ENCODE measurements around the gene ZNF474.

Gene ZNF474

GRCh38 chr5:122164070-122164435, 34.7 kb downstream of the ZNF474 start:
- no peaks in the 10 kb centered on the region for H3K9me3 ChIP-seq (ENCODE audit: insufficient read depth, low read length)
- no peaks in the 10 kb centered on the region for H3K4me1 ChIP-seq (ENCODE audit: low read length)
- H3K9ac ChIP-seq (ENCODE audit: low read length) = no peak overlapping the region
- no peak overlapping the region for H3K4me2 ChIP-seq (ENCODE audit: low read length)
- no peak overlapping the region for H2AFZ ChIP-seq (ENCODE audit: low read depth, low read length)
- no peak for TF ChIP-seq EZH2phosphoT487 (IDR thresholded peaks at IDR 0.05; ENCODE audit: low read depth)
- TF ChIP-seq, protein P1, sequence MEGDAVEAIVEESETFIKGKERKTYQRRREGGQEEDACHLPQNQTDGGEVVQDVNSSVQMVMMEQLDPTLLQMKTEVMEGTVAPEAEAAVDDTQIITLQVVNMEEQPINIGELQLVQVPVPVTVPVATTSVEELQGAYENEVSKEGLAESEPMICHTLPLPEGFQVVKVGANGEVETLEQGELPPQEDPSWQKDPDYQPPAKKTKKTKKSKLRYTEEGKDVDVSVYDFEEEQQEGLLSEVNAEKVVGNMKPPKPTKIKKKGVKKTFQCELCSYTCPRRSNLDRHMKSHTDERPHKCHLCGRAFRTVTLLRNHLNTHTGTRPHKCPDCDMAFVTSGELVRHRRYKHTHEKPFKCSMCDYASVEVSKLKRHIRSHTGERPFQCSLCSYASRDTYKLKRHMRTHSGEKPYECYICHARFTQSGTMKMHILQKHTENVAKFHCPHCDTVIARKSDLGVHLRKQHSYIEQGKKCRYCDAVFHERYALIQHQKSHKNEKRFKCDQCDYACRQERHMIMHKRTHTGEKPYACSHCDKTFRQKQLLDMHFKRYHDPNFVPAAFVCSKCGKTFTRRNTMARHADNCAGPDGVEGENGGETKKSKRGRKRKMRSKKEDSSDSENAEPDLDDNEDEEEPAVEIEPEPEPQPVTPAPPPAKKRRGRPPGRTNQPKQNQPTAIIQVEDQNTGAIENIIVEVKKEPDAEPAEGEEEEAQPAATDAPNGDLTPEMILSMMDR (IDR thresholded peaks at IDR 0.05; ENCODE audit: low read depth, low read length) = no peak
- no peaks in the 10 kb centered on the region for H3K79me2 ChIP-seq (ENCODE audit: low read length)
- no peaks in the 10 kb centered on the region for H3K36me3 ChIP-seq (replicated peaks; ENCODE audit: low read depth, low read length)
- no peaks in the 10 kb centered on the region for H3K27me3 ChIP-seq (ENCODE audit: low read depth, low read length)
- no peaks in the 10 kb centered on the region for H4K20me1 ChIP-seq (ENCODE audit: insufficient read depth, low read length)
- no peak overlapping the region for H3K4me3 ChIP-seq (ENCODE audit: low read length)
- no peak overlapping the region for H3K27ac ChIP-seq (ENCODE audit: low read length)

DNA sequence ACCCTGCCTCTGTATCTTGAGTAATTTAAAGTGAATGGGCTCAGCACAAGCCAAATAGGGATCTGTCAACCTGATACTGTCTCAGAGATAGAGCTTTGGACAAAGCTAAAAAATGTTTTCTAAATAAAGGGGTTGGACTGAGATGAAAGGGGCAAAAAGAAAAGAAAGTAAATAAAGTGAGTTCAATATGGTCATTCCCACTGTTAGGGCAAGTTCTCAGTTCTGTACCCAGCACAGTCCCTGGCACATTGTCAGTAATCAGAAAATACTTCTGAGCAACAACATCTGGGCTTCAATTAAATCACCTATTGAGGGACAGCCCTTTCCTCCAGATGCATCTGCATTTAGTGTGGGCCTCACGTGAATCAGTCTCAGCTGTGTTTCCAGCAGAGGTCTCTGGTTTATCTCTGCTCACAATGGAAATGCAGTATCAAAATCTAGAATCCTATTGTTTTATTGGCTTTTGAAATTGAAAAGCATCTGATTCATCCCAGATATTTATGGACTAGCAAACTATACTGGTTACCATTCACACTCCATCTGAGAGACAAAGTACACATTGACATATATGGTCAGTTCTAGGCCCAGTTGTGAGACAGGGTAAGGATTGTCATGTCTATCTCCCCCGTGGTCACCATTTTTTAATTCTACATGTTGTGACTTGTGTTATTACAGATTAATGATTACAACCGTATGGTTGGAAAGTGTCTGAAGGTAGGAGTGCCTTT, 35.6 kb downstream of the ZNF474 start:
- Histone ChIP-seq H3K4me3 (ENCODE audit: low read length) (no peak overlapping the region), H3K4me1 (ENCODE audit: low read length) (no peaks in the 10 kb centered on the region), H3K9ac (ENCODE audit: low read length) (no peak overlapping the region), H3K27me3 (ENCODE audit: low read depth, low read length) (no peaks in the 10 kb centered on the region), H3K27ac (ENCODE audit: low read length) (no peak overlapping the region), H3K36me3 (replicated peaks; ENCODE audit: low read depth, low read length) (no peaks in the 10 kb centered on the region), H2AFZ (ENCODE audit: low read depth, low read length) (no peak overlapping the region), H3K4me2 (ENCODE audit: low read length) (no peak overlapping the region), H3K9me3 (ENCODE audit: insufficient read depth, low read length) (no peaks in the 10 kb centered on the region), H3K79me2 (ENCODE audit: low read length) (no peaks in the 10 kb centered on the region), H4K20me1 (ENCODE audit: insufficient read depth, low read length) (no peaks in the 10 kb centered on the region)
- no peak for TF ChIP-seq EZH2phosphoT487 (IDR thresholded peaks at IDR 0.05; ENCODE audit: low read depth)
- TF ChIP-seq, protein P1 (IDR thresholded peaks at IDR 0.05; ENCODE audit: low read depth, low read length) = no peak

DNA sequence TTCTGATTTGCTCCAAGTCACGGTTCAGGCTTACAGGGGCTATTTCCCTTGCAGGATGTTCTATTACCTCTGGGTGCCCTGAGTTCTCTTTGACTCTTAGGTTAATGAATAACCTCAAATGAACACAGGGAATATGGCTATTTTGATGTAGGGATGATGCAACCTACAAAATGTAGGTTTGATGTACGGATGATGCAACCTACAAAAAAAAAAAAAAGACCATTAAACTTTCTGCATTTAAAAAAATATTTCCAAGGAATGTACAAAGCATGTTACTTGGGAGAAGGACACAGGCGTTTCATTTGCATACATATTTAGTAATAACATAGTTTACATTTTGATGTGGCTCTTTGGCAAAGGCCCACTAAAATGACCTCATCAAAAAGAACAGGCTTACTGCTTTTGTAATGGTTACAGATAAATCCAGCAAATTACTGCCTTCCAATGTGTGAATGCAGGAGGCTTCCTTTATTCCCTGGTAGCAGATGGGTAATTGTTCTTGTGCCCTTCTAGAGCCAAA, 36.3 kb downstream of the ZNF474 start:
- TF ChIP-seq EZH2phosphoT487 (IDR thresholded peaks at IDR 0.05; ENCODE audit: low read depth) = no peak
- TF ChIP-seq, protein P1 (IDR thresholded peaks at IDR 0.05; ENCODE audit: low read depth, low read length) = no peak
- no peaks in the 10 kb centered on the region for H3K79me2 ChIP-seq (ENCODE audit: low read length)
- no peak overlapping the region for H3K4me3 ChIP-seq (ENCODE audit: low read length)
- H3K9me3 ChIP-seq (ENCODE audit: insufficient read depth, low read length) = no peaks in the 10 kb centered on the region
- H3K27ac ChIP-seq (ENCODE audit: low read length) = no peak overlapping the region
- H3K4me2 ChIP-seq (ENCODE audit: low read length) = no peak overlapping the region
- H3K36me3 ChIP-seq (replicated peaks; ENCODE audit: low read depth, low read length) = no peaks in the 10 kb centered on the region
- H3K27me3 ChIP-seq (ENCODE audit: low read depth, low read length) = no peaks in the 10 kb centered on the region
- H3K4me1 ChIP-seq (ENCODE audit: low read length) = no peaks in the 10 kb centered on the region
- no peaks in the 10 kb centered on the region for H4K20me1 ChIP-seq (ENCODE audit: insufficient read depth, low read length)
- H2AFZ ChIP-seq (ENCODE audit: low read depth, low read length) = no peak overlapping the region
- no peak overlapping the region for H3K9ac ChIP-seq (ENCODE audit: low read length)

DNA sequence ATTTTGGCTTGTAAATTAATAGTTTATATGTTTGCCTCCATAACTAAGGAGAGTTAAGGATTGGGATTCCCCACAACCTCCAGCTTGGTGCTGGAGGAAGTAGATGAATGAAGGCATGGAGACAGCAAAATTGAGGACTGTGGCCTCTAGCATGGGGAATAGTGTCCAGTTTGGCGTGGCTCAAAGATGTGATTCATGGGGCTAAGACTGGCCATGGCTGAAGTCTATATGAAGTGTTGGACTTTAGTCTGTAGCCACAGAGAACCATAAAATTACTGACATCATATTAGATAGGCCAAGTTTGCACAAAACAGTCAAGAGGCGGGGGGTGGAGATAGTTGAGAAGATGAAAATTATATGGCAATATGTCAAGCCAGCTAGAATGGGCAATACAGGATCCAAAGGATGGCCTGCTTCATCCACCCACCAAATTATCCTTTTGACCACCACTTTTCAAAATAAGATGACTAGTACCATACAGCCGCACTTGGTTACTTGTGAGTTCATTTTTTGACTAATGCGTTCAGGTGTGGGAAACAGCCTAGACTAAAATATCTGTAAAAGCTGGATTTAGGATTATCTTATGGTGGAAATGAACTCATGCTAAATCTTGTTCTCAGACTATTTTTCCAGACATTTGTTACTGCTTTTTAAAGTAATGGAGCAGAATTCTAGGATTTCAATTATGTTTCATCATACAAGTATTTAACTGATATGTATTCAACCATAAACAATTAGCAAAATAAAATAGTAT, 40.2 kb downstream of the ZNF474 start:
- Histone ChIP-seq H3K27me3 (ENCODE audit: low read depth, low read length) (no peaks in the 10 kb centered on the region), H3K79me2 (ENCODE audit: low read length) (no peaks in the 10 kb centered on the region), H3K36me3 (replicated peaks; ENCODE audit: low read depth, low read length) (no peaks in the 10 kb centered on the region), H3K4me1 (ENCODE audit: low read length) (no peaks in the 10 kb centered on the region), H3K9ac (ENCODE audit: low read length) (no peak overlapping the region), H3K9me3 (ENCODE audit: insufficient read depth, low read length) (no peaks in the 10 kb centered on the region), H3K4me3 (ENCODE audit: low read length) (no peak overlapping the region), H3K27ac (ENCODE audit: low read length) (no peak overlapping the region), H4K20me1 (ENCODE audit: insufficient read depth, low read length) (no peaks in the 10 kb centered on the region), H2AFZ (ENCODE audit: low read depth, low read length) (no peak overlapping the region), H3K4me2 (ENCODE audit: low read length) (no peak overlapping the region)
- TF ChIP-seq EZH2phosphoT487 (IDR thresholded peaks at IDR 0.05; ENCODE audit: low read depth) = no peak
- TF ChIP-seq, protein P1 (IDR thresholded peaks at IDR 0.05; ENCODE audit: low read depth, low read length) = no peak

Data from OCI-LY3 (cell line).